Activated T-helper 9 cell treated with anti-CD3 and anti-CD28 coated beads, Interleukin-2, amount 50 U/mL, for 16 hours (primary cell): ENCODE measurements around the gene S100G.

Source experiments
- DNase-seq: peaks from one replicate; pipeline ENCODE4 v3.0.0-alpha.2; 2020; ENCODE audit warnings: low read depth

Gene S100G

DNA sequence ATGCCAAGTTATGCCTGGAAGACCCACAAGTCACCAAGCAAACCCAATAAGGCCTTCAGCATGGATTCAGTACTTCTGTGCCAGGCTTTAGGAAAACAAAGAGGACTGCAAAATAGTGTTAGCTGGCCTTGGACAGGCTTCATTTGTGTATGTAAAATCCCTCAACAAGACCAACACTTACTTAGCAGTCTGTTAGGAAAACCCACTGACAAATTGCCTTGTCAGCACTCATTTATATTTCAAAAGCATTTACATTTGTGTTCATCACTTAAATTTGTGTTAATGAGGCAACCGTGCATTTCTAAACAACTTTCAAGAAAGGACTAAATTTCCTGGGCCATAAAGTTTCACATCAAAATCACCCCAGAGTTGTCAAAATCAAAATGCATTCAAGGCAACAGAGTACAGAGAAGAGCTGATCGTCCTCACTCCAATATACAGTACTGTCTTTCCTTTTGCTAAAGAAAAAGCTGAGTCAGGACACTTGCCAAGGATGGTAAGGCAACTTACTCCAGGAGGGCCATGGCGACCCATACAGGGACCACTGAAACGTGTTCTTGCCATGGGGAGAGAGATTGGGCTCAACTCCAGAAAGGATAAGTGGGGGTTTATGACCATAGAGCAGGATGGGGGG, 1.6 kb downstream of the S100G start:
- DNase-seq = no peak

DNA sequence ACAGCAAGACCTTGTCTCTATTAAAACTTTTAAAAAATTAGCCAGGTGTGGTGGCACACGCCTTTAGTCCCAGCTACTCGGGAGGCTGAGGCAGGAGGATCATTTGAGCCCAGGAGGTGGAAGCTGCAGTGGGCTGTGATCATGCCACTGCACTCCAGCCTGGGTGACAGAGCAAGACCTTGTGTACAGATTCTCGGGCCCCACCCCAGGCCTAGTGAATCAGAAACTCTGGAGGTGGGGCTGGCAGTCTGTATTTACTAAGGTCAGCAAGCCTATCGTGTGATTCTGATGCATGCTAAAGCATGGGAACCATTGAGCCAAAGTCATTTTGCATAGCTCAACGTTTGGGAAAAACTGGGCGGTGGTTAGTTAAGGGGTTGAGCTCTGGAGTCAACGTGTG, 3.5 kb downstream of the S100G start:
- no peak for DNase-seq

DNA sequence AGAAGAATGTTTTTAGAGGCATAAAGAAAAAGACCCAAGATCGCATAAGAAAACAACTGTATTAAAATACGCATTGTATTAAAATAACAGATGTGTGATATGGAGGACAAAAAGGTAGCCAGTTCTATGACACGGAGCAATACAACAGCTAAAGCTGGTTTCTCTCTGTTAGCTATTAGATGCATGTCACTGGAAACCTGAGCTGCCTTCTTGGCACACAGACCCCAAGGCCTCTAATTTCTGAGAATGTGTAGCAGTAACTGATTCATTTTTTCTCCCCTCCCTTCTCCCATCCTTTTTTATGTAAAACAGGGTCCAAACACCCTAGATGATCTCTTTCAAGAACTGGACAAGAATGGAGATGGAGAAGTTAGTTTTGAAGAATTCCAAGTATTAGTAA, 4.1 kb downstream of the S100G start:
- DNase-seq = no peak

DNA sequence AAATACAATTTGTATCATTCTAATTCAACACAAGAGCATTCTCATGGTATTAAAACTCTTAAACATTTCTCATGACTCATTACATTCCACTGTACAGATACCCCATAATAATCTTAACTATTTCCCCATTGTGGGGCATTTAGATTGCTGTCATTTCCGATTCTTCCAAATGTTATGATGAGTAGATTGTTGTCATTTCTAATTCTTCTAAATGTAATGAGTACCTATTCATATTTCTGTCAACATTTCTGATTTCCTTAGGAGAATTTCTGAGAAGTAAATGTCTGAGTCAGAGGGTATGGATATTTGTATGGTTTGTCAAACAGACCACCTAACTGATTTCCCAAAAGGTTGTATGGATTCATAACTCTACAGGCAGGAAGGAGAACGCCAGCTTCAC, 8.3 kb downstream of the S100G start:
- no peak for DNase-seq

DNA sequence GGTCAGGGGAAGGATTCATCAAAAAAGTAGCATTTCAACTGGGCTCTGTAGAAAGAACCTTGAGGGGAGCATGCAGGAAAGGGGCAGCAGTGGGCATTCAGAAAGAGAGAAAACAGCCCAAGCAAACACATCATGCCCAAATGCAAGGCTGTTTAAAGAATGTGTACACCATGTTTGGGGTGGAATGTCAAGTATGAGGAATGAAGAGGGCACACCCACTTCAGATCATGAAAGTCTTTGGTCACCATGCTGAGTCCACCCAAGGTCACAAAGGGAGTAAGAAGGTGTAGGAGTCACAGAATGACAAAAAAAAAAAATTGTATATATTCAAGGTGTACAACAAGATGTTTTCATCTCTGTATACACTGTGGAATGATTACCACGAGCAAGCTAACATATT, 9.4 kb downstream of the S100G start:
- no peak for DNase-seq

DNA sequence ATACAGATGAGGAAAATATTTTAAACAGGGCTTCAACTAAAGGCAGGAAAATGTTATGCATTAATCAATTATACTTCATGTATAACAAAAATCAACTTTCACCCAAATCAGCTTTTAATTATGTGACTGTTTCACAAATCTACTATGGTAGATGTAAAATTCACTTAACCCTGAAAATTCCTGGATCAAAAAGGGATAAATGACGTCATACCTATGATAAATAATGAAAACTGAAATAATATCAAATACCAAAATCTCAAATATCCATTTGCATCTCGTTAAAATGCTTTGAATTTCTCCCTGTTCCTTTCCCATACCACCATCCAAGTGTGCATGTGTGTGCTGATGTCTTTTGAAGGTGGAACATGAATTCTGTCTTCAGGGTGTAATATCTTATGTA, 11.5 kb downstream of the S100G start:
- DNase-seq = no peak

DNA sequence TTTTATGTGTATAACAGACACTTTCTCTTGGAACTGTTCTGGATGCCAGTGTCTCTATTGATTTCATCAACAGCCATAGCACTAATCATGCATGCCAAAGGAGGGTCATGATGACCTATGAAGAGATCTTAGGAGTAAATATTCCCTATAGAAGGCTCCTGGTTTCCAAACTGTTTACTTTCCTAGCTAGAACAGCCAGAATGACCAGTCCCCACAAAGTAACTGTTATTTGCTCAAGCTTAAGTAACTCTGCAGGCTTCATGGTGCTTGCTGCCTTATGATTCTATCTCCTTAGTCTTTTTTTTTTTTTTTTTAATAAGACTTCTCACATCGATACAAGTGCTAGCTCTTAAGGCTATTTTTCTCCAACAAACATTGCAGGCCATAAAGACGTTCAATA, 12.4 kb downstream of the S100G start:
- no peak for DNase-seq

GRCh38 chrX:16664074-16664473, 14.1 kb downstream of the S100G start:
- DNase-seq = no peak

DNA sequence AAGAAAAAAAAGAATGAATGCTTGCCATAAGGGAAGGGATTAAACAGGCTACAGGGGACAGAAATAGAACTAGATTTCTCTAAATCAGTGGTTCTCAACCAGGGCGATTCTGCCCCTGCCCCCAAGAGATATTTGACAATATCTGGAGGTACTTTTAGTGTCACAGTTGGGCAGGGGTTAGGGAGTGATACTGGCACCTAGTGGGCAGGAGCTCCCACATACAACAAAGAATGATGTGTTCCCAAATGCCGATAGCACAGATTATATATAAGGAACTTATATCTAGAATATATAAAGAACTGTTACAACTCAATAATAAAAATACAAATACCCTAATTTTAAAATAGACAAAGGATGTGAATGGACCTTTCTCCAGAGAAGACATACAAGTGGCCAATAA, 14.7 kb downstream of the S100G start:
- DNase-seq = no peak

- DNase-seq = no peak
Observed at GRCh38 chrX:16665089-16665488, 15.1 kb downstream of the S100G start.

GRCh38 chrX:16666541-16666940, 16.6 kb downstream of the S100G start:
- no peak for DNase-seq

DNA sequence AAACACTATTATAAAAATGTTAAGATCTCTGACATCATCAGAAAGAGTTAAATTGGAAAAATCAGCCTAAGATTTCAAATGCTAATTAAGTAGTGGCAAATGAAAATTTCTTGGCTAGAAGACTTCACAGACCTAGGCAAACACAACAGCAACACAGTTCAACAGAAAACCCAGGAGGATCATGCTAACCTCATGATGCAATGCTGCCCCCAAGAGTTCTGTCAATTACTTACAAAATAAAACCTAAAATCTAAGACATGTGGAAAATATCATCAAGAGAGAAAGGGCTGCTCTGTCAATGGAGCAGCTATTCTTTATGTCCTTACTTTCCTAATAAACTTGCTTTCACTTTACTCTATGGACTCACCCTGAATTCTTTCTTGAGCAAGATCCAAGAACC, 21.0 kb downstream of the S100G start:
- DNase-seq = no peak

DNA sequence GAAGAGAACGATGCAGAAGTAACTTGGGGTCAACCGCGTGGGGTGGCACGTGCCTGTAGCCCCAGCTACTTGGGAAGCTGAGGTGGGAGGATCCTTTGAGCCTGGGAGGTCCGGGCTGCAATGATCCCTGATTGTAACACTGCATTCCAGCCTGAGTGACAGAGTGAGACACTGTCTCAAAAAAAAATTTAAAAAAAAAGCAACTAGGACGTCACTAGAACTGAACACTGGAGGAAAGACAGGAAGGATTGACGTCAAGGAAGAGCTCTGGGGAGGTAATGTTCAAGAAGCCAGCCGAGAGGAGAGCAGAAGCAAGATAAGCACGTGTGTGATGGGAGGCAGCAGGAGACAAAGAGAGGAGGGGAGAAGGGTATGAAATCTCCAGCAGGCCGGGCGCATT, 28.7 kb downstream of the S100G start:
- DNase-seq = no peak

DNA sequence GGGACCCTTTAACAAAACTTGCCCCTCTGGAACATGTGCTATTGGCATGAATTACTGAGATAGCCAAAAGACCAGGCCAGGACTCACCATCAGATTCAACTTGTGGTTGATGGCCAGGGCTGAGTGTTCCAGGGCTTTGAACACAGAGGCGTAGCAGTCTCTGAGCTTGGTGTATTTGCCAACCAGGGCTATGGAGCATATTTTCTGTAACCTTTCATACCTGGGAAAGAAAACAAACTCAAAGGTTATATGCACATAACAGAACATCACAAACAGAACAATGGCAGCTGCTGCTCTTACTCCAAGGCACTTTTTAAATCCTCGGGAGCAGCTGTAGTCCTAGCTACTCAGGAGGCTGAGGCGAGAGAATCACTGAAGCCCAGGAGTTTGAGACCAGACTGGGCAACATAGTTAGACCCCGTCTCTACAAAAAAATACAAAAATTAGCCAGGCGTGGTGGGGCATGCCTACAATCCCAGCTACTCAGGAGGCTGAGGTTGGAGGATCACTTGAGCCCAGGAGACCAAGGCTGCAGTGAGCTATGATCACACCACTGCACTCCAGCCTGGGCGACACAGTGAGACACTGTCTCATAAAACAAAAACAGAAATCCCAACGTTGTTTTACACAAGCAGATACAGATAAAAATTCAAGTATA, 33.2 kb downstream of the S100G start:
- no peak for DNase-seq

- no peak for DNase-seq
Observed at GRCh38 chrX:16687514-16687913, 37.6 kb downstream of the S100G start.

DNA sequence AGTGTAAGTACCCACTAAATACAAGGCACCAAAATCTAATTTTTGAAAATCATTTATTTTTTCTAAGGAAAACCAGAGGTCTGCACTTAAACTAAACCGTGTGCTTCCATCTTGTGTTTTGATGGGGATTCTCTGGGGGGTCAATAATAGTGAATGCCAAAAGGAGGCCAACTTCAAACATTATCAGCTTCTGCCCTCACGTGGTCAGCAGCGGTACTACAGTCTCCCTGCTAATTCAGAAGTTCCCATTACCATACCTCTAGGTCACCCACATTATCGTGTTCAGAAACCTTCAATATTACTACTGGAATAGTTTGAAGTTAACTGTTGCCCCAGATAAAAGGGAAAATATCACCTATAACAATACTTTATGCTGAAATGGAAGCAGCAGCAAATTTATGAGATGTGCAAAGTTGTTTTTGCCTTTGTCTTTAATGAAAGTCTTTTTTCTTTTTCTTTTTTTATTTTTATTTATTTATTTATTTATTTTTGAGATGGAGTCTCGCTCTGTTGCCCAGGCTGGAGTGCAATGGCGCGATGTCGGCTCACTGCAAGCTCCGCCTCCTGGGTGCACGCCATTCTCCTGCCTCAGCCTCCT, 45.2 kb downstream of the S100G start:
- DNase-seq = peak; percentile 45

- DNase-seq = no peak
Observed at GRCh38 chrX:16696956-16697355, 47.0 kb downstream of the S100G start.

DNA sequence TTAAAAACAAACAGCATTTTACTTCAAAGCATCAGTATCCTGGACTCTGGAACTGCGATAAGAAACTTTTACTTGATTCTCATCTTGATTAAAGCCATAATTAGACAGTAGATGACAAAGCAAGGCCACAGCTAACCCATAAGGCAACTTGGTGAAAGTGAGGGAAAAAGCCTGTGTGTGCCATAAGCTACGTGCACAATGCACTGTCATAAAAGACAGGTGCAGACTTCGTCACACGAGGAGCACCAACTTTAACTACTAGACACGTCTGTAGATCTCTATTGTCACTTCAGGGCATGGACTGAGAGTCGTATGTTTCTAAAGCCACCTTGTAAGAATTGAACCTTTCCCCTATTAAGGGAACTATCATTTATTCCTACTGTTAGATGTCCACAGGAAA, 49.4 kb downstream of the S100G start:
- DNase-seq = no peak

- no peak for DNase-seq
Observed at GRCh38 chrX:16700734-16701133, 50.8 kb downstream of the S100G start.

DNA sequence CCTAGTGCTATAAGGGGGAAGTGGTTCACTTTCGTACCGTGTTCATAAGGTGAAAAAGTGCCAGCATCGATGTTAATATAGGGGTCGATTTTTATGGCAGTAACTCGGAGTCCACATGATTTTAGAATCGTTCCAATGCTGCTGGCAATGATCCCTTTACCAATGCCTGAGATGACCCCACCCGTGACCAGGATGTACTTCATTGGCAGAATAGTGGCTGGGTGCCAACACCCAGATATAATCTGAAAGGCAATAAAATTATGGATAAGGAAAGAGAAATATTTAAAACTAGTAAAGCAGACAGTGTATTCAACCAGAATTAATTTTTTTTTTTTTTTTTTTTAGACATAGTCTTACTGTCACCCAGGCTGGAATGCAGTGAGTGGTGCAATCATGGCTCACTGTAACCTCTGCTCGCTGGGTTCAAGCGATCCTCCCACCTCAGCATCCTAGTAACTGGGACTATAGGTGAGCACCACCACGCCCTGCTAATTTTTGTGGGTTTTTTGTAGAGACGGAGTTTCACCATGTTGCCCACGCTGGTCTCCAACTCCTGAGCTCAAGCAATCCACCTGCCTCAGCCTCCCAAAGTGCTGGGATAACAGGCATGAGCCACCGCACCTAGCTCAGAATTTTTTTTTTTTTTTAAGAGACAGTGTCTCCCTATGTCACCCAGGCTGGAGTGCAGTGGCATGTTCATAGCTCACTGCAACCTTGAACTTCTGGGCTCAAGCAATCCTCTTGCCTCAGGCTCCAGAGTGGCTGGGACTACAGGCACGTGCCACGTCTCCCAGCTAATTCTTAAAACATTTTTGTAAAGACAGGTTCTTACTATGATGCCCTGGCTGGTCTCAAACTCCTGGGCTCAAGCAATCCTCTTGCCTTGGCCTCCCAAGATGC, 53.0 kb downstream of the S100G start:
- DNase-seq = no peak
